ENCODE data around the gene WWC1. TPM values are rescaled to one million over a fixed set of nuclear protein-coding genes. Genes with fewer than 3 reads are reported as not detected.

Gene WWC1
- total RNA-seq, 1 donor from 2014 or later: 2.2 TPM

GRCh38 chr5:168268949-168269936 lies 22.2 kb upstream of the WWC1 start:
- intact Hi-C loops (cut with micrococcal nuclease): no loop called here
- Histone ChIP-seq H3K27ac (replicated peaks) (no peak overlapping the region), H3K4me1 (peaks cover 17% of the 10 kb centered on the region), H3K4me3 (peak overlapping the region; percentile 60), H3K36me3 (no peaks in the 10 kb centered on the region), H3K27me3 (ENCODE audit: low read depth) (peaks cover 4% of the 10 kb centered on the region), H3K9me3 (replicated peaks) (no peaks in the 10 kb centered on the region)
- DNase-seq: peak; percentile 80
- TF ChIP-seq CTCF (IDR thresholded peaks at IDR 0.05; ENCODE audit: borderline replicate concordance): peak; percentile 88

GRCh38 chr5:168269937-168270330 lies 21.5 kb upstream of the WWC1 start:
- intact Hi-C loops (cut with micrococcal nuclease): no loop called here
- no peak for TF ChIP-seq CTCF (IDR thresholded peaks at IDR 0.05; ENCODE audit: borderline replicate concordance)

GRCh38 chr5:168270476-168270875 lies 21.0 kb upstream of the WWC1 start:
- Histone ChIP-seq H3K9me3 (replicated peaks) (no peaks in the 10 kb centered on the region), H3K4me3 (no peak overlapping the region), H3K4me1 (peaks cover 17% of the 10 kb centered on the region), H3K36me3 (no peaks in the 10 kb centered on the region), H3K27ac (replicated peaks) (no peak overlapping the region), H3K27me3 (ENCODE audit: low read depth) (peaks cover 4% of the 10 kb centered on the region)
- DNase-seq: no peak
- TF ChIP-seq CTCF (IDR thresholded peaks at IDR 0.05; ENCODE audit: borderline replicate concordance): no peak
- intact Hi-C loops (cut with micrococcal nuclease): no loop called here

More at GRCh38 chr5:168269937-168270330, 21.5 kb upstream of the WWC1 start:
- Histone ChIP-seq H3K27me3 (ENCODE audit: low read depth) (peaks cover 4% of the 10 kb centered on the region), H3K27ac (replicated peaks) (no peak overlapping the region), H3K4me1 (peaks cover 17% of the 10 kb centered on the region), H3K36me3 (no peaks in the 10 kb centered on the region), H3K4me3 (no peak overlapping the region), H3K9me3 (replicated peaks) (no peaks in the 10 kb centered on the region)
- DNase-seq: no peak

GRCh38 chr5:168273056-168273980 lies 18.1 kb upstream of the WWC1 start:
- intact Hi-C loops (cut with micrococcal nuclease): no loop called here
- no peak for TF ChIP-seq CTCF (IDR thresholded peaks at IDR 0.05; ENCODE audit: borderline replicate concordance)

GRCh38 chr5:168274406-168274805 lies 17.0 kb upstream of the WWC1 start:
- peaks cover 8% of the 10 kb centered on the region for H3K4me1 ChIP-seq
- H3K9me3 ChIP-seq (replicated peaks): no peaks in the 10 kb centered on the region
- peaks cover 16% of the 10 kb centered on the region for H3K27me3 ChIP-seq (ENCODE audit: low read depth)
- intact Hi-C loops (cut with micrococcal nuclease): no loop called here
- H3K36me3 ChIP-seq: no peaks in the 10 kb centered on the region
- no peak for TF ChIP-seq CTCF (IDR thresholded peaks at IDR 0.05; ENCODE audit: borderline replicate concordance)
- no peak for DNase-seq
- H3K27ac ChIP-seq (replicated peaks): no peak overlapping the region
- no peak overlapping the region for H3K4me3 ChIP-seq

More at GRCh38 chr5:168273056-168273980, 18.1 kb upstream of the WWC1 start:
- Histone ChIP-seq H3K4me1 (peaks cover 17% of the 10 kb centered on the region), H3K4me3 (no peak overlapping the region), H3K27ac (replicated peaks) (no peak overlapping the region), H3K36me3 (no peaks in the 10 kb centered on the region), H3K9me3 (replicated peaks) (no peaks in the 10 kb centered on the region), H3K27me3 (ENCODE audit: low read depth) (peaks cover 8% of the 10 kb centered on the region)
- DNase-seq: no peak

Measured in left ventricle myocardium inferior (tissue), 1 donor.